Left lung (tissue), 10 donors: ENCODE measurements around the gene TOR1AIP2. TPM values are rescaled to one million over a fixed set of nuclear protein-coding genes. Genes with fewer than 3 reads are reported as not detected.

Experiments
- ATAC-seq: fragments of 200-7000 bp; cut with Tn5 transposase; one replicate; pipeline ENCODE4 v1.9.1; 2020; ENCODE audit warnings: moderate library complexity
- DNase-seq, 4 donors: peaks; one replicate each; pipeline ENCODE4 v3.0.0-alpha.2; 2013 to 2020
- H3K27ac ChIP-seq, 2 donors: fragments of 200-600 bp; sonication (generic) in 1 of 2; one replicate each; pipeline versions ENCODE4 v1.5.0 to v1.8.0; 2020 to 2021
- H3K27me3 ChIP-seq, 2 donors: fragments of 200-600 bp; sonication (generic) in 1 of 2; one replicate each; pipeline versions ENCODE4 v1.5.0 to v1.8.0; 2020 to 2021
- H3K36me3 ChIP-seq, 2 donors: fragments of 200-600 bp; sonication (generic) in 1 of 2; one replicate each; pipeline versions ENCODE4 v1.5.0 to v1.8.0; 2020 to 2021
- H3K4me1 ChIP-seq, 2 donors: fragments of 200-600 bp; one replicate each; pipeline ENCODE4 v1.8.0; 2021
- H3K4me3 ChIP-seq, 2 donors: fragments of 200-600 bp; sonication (generic) in 1 of 2; one replicate each; pipeline versions ENCODE4 v1.5.0 to v1.8.0; 2020 to 2021; ENCODE audit warnings: mild to moderate bottlenecking in 1 of 2
- H3K9me3 ChIP-seq, 2 donors: fragments of 200-600 bp; sonication (generic) in 1 of 2; one replicate each; pipeline versions ENCODE4 v1.5.0 to v1.8.0; 2020 to 2021
- intact Hi-C, 2 donors: fragments of 100-400 bp; cut with DNase I; formaldehyde crosslinking; loops; one replicate each; pipeline versions ENCODE4 v1.11.2 to v1.14.2; 2022
- polyA plus RNA-seq, 6 donors: library from polyadenylated mRNA; unstranded; fragments of 120-200 nt; gene quantifications; one replicate each; pipeline ENCODE4 v1.2.1, GENCODE V29; 2013; ENCODE audit not compliant: insufficient read length in 6 of 6
- total RNA-seq, 2 donors: library from RNA; stranded (reverse); fragmentation: NEBNext Ultra II Directional; extraction: Animal tissue kit (Norgen Biotek cat#: 25700); gene quantifications; one replicate each; pipeline ENCODE4 v1.2.1, GENCODE V29; 2021
- TF ChIP-seq, protein P1 (sequence below), 2 donors: fragments of 200-600 bp; sonication (generic) in 1 of 2; IDR thresholded peaks; one replicate each; pipeline versions ENCODE4 v1.5.0 to v1.8.0; 2021; ENCODE audit warnings: antibody characterized with exemption in 2 of 2
- donor health status: DM: no; HTN: yes; CAD: no.
- donor health status: DM: no; HTN: no; CAD: no.

The TOR1AIP2 gene
- total and polyA plus RNA-seq, 8 donors, result 34.8 to 109 (median 38.6) TPM

DNA sequence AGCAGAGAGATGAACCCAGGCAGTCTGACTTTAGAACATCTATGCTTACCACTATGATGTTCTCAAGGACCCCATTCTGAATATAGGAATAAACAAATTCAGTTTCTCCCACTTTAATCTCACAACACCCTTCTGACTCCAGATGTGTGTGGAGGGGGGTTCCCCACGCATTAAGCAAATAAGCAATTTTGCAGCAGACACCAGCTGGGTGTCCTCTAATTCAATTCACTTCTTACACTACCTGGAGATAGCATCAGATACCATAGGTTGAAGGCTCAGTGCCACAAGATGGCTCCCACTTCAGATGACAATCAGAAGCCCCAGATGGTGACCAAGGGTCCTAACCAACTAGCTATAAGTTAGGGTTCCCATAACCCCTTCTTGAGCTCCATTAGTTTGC lies 46.7 kb upstream of the TOR1AIP2 start:
- Histone ChIP-seq H3K9me3 (no peaks in the 10 kb centered on the region), H3K4me1 (peaks cover 0 to 6% of the 10 kb centered on the region in 2 donors), H3K36me3 (peaks cover 0 to 31% of the 10 kb centered on the region in 2 donors), H3K4me3 (no peak overlapping the region), H3K27me3 (no peaks in the 10 kb centered on the region), H3K27ac (no peak overlapping the region)
- ATAC-seq (no peak), DNase-seq (no peak)
- intact Hi-C loops, result no loop called here
- TF ChIP-seq, protein P1, sequence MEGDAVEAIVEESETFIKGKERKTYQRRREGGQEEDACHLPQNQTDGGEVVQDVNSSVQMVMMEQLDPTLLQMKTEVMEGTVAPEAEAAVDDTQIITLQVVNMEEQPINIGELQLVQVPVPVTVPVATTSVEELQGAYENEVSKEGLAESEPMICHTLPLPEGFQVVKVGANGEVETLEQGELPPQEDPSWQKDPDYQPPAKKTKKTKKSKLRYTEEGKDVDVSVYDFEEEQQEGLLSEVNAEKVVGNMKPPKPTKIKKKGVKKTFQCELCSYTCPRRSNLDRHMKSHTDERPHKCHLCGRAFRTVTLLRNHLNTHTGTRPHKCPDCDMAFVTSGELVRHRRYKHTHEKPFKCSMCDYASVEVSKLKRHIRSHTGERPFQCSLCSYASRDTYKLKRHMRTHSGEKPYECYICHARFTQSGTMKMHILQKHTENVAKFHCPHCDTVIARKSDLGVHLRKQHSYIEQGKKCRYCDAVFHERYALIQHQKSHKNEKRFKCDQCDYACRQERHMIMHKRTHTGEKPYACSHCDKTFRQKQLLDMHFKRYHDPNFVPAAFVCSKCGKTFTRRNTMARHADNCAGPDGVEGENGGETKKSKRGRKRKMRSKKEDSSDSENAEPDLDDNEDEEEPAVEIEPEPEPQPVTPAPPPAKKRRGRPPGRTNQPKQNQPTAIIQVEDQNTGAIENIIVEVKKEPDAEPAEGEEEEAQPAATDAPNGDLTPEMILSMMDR (IDR thresholded peaks at IDR 0.05), result no peak

DNA sequence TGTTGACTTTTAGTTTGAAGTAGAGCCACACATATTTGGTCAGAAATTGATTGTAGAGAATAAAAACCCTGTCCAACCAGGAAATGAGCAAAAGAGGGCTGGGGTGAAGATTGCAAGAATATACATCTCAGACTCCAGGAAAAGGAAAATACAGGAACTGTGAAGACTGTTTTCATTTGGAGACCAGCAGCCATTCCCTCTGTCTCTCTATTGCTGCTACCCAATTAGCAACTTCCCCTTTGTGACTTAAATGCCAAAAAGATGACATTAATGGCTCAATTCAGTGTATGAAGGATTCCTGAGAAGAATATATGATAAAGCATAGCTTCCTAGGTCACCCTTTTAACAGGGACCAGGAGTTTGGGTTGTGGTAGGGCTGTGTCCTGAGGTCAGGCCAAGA lies 45.4 kb upstream of the TOR1AIP2 start:
- TF ChIP-seq, protein P1 (IDR thresholded peaks at IDR 0.05), result no peak
- Histone ChIP-seq H3K4me1 (peaks cover 0 to 6% of the 10 kb centered on the region in 2 donors), H3K27me3 (no peaks in the 10 kb centered on the region), H3K36me3 (peaks cover 0 to 43% of the 10 kb centered on the region in 2 donors), H3K27ac (no peak overlapping the region), H3K4me3 (no peak overlapping the region), H3K9me3 (no peaks in the 10 kb centered on the region)
- intact Hi-C loops, result no loop called here
- no peak for DNase-seq
- no peak for ATAC-seq

DNA sequence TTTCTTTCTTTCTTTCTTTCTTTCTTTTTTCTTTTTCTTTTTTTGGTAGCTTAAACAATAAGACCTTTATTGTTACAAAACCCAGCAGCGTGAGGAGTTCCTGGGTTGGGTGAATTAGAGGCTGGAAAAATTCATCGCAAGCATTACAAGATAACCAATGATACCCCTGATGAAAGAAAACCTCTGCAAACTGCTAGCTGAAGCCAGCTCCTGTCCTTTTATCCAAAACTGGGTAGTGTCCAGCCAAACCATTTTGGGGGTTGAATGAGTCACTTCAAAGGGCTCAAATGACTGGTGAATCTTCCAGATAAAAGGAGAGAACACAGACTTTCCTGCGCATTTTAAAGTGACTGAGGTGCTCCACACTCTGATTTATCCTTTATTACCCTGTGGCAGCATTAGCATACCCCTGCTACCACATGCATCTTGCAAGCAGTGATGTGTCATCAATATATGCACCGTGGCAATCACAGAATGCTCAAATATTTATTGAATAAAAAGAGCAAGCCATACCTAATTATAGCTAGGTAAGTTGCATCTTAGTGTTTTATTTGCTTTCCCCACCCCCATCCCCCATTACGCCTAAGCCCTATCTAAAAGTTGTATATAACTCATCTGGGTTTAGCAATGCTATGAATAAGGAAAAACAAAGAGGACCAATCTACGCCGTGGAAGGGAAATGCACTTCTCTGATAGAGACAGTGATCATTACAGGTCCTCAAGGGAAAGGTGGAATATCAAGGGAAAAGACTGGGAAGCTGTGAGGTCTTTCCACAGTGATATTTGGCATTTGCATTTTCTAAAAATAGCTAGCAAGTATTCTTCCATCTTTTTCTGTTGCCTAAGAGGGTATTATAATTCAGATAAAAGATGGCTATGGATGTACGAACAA lies 44.6 kb upstream of the TOR1AIP2 start:
- H3K36me3 ChIP-seq, result peaks cover 0 to 51% of the 10 kb centered on the region in 2 donors
- TF ChIP-seq, protein P1 (IDR thresholded peaks at IDR 0.05), result no peak
- peaks cover 0 to 6% of the 10 kb centered on the region in 2 donors for H3K4me1 ChIP-seq
- H3K4me3 ChIP-seq, result no peak overlapping the region
- H3K9me3 ChIP-seq, result no peaks in the 10 kb centered on the region
- intact Hi-C loops, result no loop called here
- no peaks in the 10 kb centered on the region for H3K27me3 ChIP-seq
- DNase-seq (no peak), ATAC-seq (no peak)
- no peak overlapping the region for H3K27ac ChIP-seq

DNA sequence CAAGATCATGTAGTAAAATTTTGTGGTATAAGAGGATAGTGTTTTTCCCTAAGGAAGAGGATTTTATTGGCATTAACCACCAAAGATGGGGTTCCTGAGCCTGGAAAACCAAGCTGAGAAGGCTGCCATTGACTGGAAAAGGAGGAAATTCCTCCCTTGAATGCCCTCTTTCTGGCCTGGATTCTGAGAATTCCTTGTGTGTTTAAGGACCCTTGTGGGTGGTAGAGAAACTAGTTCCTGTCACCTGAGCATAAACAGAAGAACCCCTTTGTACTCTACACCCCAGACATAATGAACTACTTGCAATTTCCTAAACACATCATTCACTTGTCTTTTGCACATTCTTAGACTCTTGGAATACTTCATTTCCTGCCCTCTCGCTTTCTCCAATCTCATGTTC lies 43.9 kb upstream of the TOR1AIP2 start:
- Histone ChIP-seq H3K9me3 (no peaks in the 10 kb centered on the region), H3K27me3 (no peaks in the 10 kb centered on the region), H3K4me3 (no peak overlapping the region), H3K4me1 (peaks cover 0 to 5% of the 10 kb centered on the region in 2 donors), H3K36me3 (peaks cover 0 to 59% of the 10 kb centered on the region in 2 donors), H3K27ac (no peak overlapping the region)
- intact Hi-C loops, result no loop called here
- no peak for ATAC-seq
- DNase-seq, result no peak
- TF ChIP-seq, protein P1 (IDR thresholded peaks at IDR 0.05), result no peak

DNA sequence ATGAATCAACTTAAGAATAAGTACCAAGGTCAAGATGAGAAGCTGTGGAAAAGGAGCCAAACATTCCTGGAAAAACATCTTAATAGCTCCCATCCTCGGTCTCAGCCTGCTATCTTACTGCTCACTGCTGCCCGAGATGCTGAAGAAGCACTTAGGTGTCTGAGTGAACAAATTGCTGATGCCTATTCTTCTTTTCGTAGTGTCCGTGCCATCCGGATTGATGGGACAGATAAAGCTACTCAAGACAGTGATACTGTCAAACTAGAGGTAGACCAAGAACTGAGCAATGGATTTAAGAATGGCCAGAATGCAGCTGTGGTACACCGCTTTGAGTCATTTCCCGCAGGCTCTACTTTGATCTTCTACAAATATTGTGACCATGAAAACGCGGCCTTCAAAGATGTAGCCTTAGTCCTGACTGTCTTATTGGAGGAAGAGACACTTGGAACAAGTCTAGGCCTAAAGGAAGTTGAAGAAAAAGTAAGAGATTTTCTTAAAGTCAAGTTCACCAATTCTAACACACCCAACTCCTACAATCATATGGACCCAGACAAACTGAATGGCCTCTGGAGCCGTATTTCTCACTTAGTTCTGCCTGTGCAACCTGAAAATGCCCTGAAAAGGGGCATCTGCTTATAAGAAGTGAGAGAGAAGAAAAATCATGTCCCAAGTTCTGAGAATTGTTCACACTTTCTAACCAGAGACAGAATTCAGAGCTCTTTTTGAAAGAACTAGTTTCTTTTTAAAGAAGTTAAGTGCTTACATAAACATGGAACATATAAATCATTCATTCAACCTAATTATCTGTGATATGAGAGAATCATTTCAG lies 40.2 kb upstream of the TOR1AIP2 start:
- Histone ChIP-seq H3K4me1 (no peaks in the 10 kb centered on the region), H3K27ac (no peak overlapping the region), H3K36me3 (peaks cover 0 to 95% of the 10 kb centered on the region in 2 donors), H3K27me3 (no peaks in the 10 kb centered on the region), H3K4me3 (no peak overlapping the region), H3K9me3 (no peaks in the 10 kb centered on the region)
- TF ChIP-seq, protein P1 (IDR thresholded peaks at IDR 0.05), result no peak
- intact Hi-C loops, result no loop called here
- DNase-seq (no peak), ATAC-seq (no peak)
